ENCODE data around the gene DNMBP. TPM values are rescaled to one million over a fixed set of nuclear protein-coding genes. Genes with fewer than 3 reads are reported as not detected.
"Not testable (repeated sequence)": the region's sequence is repeated elsewhere in the genome, so short reads cannot be mapped to it uniquely, and the experiment has no call there.

Gene DNMBP
- total and polyA plus RNA-seq, 2 donors, result 10.0 to 11.9 TPM

DNA sequence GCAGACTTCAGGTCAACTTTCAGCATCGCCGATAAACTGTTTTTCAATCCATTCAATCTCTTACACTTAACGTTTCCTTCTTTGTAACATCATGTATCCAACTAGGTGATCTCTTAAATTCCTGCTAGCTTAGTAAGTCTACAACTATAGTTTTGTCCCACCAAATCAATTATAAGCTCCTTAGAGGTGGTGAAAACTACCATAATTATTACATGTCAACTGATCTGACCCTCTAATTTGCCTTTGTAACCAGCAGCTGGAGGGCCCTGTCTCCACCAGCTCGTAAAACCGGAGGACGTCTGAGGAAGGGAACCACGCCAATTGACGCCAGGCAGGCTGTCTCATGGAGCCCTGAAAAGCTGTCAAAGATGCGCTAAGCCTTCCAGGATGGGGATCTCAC, 113.9 kb downstream of the DNMBP start:
- Histone ChIP-seq H3K9me3 (ENCODE audit: control insufficient read depth in 2 of 2, insufficient read depth in 1 of 2, low read length in 1 of 2) (no peaks in the 10 kb centered on the region), H3K36me3 (ENCODE audit: control insufficient read depth in 2 of 2, insufficient read depth in 2 of 2, low read length in 1 of 2) (peaks cover 53 to 79% of the 10 kb centered on the region in 2 donors), H3K27me3 (ENCODE audit: control insufficient read depth in 2 of 2, insufficient read depth in 1 of 2, low read length in 1 of 2) (no peaks in the 10 kb centered on the region), H3K4me1 (ENCODE audit: control insufficient read depth in 2 of 2, insufficient read depth in 2 of 2, low read length in 2 of 2) (no peaks in the 10 kb centered on the region), H3K27ac (ENCODE audit: low read depth in 1 of 2, low read length in 1 of 2) (no peak overlapping the region), H3K4me3 (ENCODE audit: low read length in 2 of 2) (no peak overlapping the region)
- no peak for DNase-seq (ENCODE audit: low read depth in 6 of 9, low spot score in 9 of 9)
- WGBS, result 99% methylated on average over 9 of the region's 9 CpGs

DNA sequence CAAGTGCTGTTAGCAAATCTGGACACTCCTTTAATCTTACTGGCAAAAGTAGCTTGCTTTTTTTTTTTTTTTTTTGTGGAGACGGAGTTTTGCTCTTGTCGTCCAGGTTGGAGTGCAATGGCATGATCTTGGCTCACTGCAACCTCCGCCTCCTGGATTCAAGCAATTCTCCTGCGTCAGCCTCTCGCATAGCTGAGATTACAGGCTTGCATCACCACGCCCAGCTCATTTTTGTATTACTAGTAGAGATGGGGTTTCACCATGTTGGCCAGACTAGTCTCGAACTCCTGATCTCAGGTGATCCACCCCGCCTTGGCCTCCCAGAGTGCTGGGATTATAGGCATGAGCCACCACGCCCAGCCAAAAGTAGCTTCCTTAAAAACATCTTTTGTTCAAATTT, 114.7 kb downstream of the DNMBP start:
- not testable (repeated sequence) for H3K4me3 ChIP-seq (ENCODE audit: low read length in 2 of 2); H3K27me3 ChIP-seq (ENCODE audit: control insufficient read depth in 2 of 2, insufficient read depth in 1 of 2, low read length in 1 of 2); H3K4me1 ChIP-seq (ENCODE audit: control insufficient read depth in 2 of 2, insufficient read depth in 2 of 2, low read length in 2 of 2); H3K27ac ChIP-seq (ENCODE audit: low read depth in 1 of 2, low read length in 1 of 2); H3K9me3 ChIP-seq (ENCODE audit: control insufficient read depth in 2 of 2, insufficient read depth in 1 of 2, low read length in 1 of 2); DNase-seq (ENCODE audit: low read depth in 6 of 9, low spot score in 9 of 9)
- 97% methylated on average over 9 of the region's 9 CpGs for WGBS
- peaks cover 55 to 78% of the 10 kb centered on the region in 2 donors for H3K36me3 ChIP-seq (ENCODE audit: control insufficient read depth in 2 of 2, insufficient read depth in 2 of 2, low read length in 1 of 2)

DNA sequence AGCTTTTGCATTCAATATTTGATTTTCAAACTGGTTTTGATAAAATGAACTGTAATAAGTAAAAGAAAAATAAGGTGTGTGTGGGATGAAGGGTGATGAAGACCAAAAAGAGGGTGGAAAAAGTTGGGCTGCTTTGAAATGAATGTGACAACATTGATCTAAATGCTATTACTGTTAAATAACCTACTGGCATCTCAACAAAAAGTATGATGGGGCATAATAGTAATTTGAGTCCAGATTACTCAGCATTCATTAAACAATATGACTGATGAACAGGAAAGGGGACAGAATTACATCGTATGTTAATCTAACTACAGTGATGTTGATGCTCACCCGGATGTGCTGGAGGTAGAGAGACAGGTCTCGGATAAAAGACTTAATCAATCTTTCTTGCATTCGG, 115.1 kb downstream of the DNMBP start:
- no peak for DNase-seq (ENCODE audit: low read depth in 6 of 9, low spot score in 9 of 9)
- H3K36me3 ChIP-seq (ENCODE audit: control insufficient read depth in 2 of 2, insufficient read depth in 2 of 2, low read length in 1 of 2), result peaks cover 53 to 78% of the 10 kb centered on the region in 2 donors
- no peak overlapping the region for H3K27ac ChIP-seq (ENCODE audit: low read depth in 1 of 2, low read length in 1 of 2)
- H3K9me3 ChIP-seq (ENCODE audit: control insufficient read depth in 2 of 2, insufficient read depth in 1 of 2, low read length in 1 of 2), result no peaks in the 10 kb centered on the region
- no peaks in the 10 kb centered on the region for H3K4me1 ChIP-seq (ENCODE audit: control insufficient read depth in 2 of 2, insufficient read depth in 2 of 2, low read length in 2 of 2)
- WGBS, result 98% methylated on average over 4 of the region's 4 CpGs
- H3K4me3 ChIP-seq (ENCODE audit: low read length in 2 of 2), result no peak overlapping the region
- no peaks in the 10 kb centered on the region for H3K27me3 ChIP-seq (ENCODE audit: control insufficient read depth in 2 of 2, insufficient read depth in 1 of 2, low read length in 1 of 2)

DNA sequence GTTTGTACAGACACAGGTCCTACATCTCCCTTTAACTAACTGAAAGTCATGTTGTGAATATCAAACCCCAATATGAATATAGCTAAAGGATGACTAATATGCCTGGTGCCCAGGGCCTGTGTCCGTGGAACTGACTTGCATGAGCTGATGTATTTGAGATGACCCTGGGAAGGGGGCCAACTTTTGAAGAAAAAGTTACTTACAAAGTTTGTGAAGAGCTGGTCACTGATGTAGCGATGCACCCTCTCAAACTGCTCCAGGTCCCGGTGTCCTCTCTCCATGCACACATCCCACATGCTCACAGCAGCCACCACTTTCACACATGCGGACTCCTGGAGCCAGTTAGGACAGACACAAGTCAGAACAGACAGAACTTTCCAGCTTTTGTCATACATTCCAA, 121.1 kb downstream of the DNMBP start:
- WGBS, result 97% methylated on average over 4 of the region's 4 CpGs
- H3K27me3 ChIP-seq (ENCODE audit: control insufficient read depth in 2 of 2, insufficient read depth in 1 of 2, low read length in 1 of 2), result no peaks in the 10 kb centered on the region
- H3K27ac ChIP-seq (ENCODE audit: low read depth in 1 of 2, low read length in 1 of 2), result no peak overlapping the region

DNA sequence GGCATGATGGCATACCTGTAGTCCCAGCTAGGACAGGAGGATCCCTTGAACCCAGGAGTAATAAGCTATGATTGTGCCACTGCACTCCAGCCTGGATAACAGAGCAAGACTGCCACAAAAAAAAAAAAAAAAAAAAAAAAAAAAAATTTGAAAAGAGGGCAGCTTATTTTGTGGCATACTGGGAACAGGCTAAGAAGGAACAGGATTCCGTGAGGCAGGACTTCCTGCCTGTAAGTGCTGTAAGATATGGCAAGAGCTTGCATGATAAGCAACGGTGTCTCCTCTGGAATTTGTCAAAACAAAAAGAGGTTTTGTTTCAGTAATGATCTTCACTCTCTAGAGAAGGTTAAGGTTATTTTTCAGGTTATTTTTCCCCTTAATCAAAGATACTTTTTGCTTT, 126.2 kb downstream of the DNMBP start:
- Histone ChIP-seq H3K9me3 (ENCODE audit: control insufficient read depth in 2 of 2, insufficient read depth in 1 of 2, low read length in 1 of 2) (no peaks in the 10 kb centered on the region), H3K27me3 (ENCODE audit: control insufficient read depth in 2 of 2, insufficient read depth in 1 of 2, low read length in 1 of 2) (no peaks in the 10 kb centered on the region), H3K27ac (ENCODE audit: low read depth in 1 of 2, low read length in 1 of 2) (no peak overlapping the region), H3K4me1 (ENCODE audit: control insufficient read depth in 2 of 2, insufficient read depth in 2 of 2, low read length in 2 of 2) (peaks cover 0 to 2% of the 10 kb centered on the region in 2 donors), H3K4me3 (ENCODE audit: low read length in 2 of 2) (no peak overlapping the region), H3K36me3 (ENCODE audit: control insufficient read depth in 2 of 2, insufficient read depth in 2 of 2, low read length in 1 of 2) (peaks cover 77 to 95% of the 10 kb centered on the region in 2 donors)
- WGBS, result 97% methylated on average over 2 of the region's 2 CpGs
- DNase-seq (ENCODE audit: low read depth in 6 of 9, low spot score in 9 of 9), result no peak

More for the DNA sequence above, 121.1 kb downstream of the DNMBP start:
- H3K36me3 ChIP-seq (ENCODE audit: control insufficient read depth in 2 of 2, insufficient read depth in 2 of 2, low read length in 1 of 2), result peaks cover 45 to 77% of the 10 kb centered on the region in 2 donors
- H3K9me3 ChIP-seq (ENCODE audit: control insufficient read depth in 2 of 2, insufficient read depth in 1 of 2, low read length in 1 of 2), result no peaks in the 10 kb centered on the region
- no peak for DNase-seq (ENCODE audit: low read depth in 6 of 9, low spot score in 9 of 9)
- H3K4me1 ChIP-seq (ENCODE audit: control insufficient read depth in 2 of 2, insufficient read depth in 2 of 2, low read length in 2 of 2), result no peaks in the 10 kb centered on the region
- no peak overlapping the region for H3K4me3 ChIP-seq (ENCODE audit: low read length in 2 of 2)

DNA sequence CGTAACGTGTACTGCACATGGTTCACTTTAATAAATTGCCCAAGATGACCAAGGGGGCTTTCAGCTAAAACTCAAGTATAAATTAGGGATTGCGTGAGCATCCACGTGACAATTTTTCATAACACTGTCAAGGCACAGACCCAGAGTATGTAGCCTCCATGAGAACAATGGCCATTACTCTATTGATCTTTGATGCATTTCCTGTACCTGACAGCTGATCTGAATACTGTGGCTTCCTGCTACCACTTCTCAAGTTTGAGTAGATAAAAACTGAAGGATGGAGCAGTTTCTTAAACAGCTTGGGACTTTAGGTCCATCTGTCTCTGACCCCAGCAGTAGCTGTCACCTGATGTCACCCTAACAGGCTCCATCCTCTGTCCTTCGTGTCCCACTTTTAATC, 128.4 kb downstream of the DNMBP start:
- H3K36me3 ChIP-seq (ENCODE audit: control insufficient read depth in 2 of 2, insufficient read depth in 2 of 2, low read length in 1 of 2), result peaks cover 89 to 96% of the 10 kb centered on the region in 2 donors
- DNase-seq (ENCODE audit: low read depth in 6 of 9, low spot score in 9 of 9), result no peak
- no peaks in the 10 kb centered on the region for H3K9me3 ChIP-seq (ENCODE audit: control insufficient read depth in 2 of 2, insufficient read depth in 1 of 2, low read length in 1 of 2)
- 94% methylated on average over 5 of the region's 5 CpGs for WGBS
- H3K27ac ChIP-seq (ENCODE audit: low read depth in 1 of 2, low read length in 1 of 2), result no peak overlapping the region
- peaks cover 0 to 11% of the 10 kb centered on the region in 2 donors for H3K4me1 ChIP-seq (ENCODE audit: control insufficient read depth in 2 of 2, insufficient read depth in 2 of 2, low read length in 2 of 2)
- H3K27me3 ChIP-seq (ENCODE audit: control insufficient read depth in 2 of 2, insufficient read depth in 1 of 2, low read length in 1 of 2), result no peaks in the 10 kb centered on the region
- H3K4me3 ChIP-seq (ENCODE audit: low read length in 2 of 2), result no peak overlapping the region

DNA sequence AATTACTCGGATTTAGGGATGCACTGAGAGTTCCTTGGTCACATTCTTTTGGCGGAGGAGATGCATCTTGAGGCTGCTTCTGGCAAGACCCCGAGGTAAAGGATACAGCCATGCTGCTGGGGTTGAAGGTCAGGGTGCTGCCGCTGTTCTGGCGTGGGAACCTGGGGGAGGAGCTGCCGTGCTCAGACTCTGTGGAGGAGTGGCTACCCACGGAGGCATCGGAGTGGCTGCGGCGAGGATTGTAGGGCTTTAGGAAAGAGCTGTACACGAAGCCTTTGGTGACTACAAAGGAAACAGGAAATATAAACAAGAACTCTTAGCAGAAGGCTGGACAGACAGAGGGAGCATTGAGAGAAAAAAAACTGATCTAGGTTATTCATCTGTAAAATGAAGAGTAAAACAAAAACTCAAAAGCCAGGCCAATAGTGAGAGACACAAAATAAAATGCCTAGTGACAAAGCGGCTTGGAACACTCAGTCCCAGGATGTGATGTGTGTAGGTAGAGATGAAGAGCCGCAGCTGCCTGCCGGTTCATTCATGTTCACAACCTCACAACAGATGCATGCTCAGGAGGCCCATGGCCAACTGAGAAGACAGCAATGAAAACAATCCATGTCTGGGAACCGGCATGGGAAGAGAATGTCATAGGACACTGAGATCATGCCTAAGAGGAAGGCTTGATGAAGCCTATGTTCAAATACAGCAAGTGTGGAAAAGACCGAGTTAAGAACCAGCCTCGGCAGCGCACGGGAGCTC, 129.5 kb downstream of the DNMBP start:
- no peaks in the 10 kb centered on the region for H3K27me3 ChIP-seq (ENCODE audit: control insufficient read depth in 2 of 2, insufficient read depth in 1 of 2, low read length in 1 of 2)
- H3K36me3 ChIP-seq (ENCODE audit: control insufficient read depth in 2 of 2, insufficient read depth in 2 of 2, low read length in 1 of 2), result peaks cover 85 to 96% of the 10 kb centered on the region in 2 donors
- peaks cover 0 to 11% of the 10 kb centered on the region in 2 donors for H3K4me1 ChIP-seq (ENCODE audit: control insufficient read depth in 2 of 2, insufficient read depth in 2 of 2, low read length in 2 of 2)
- H3K4me3 ChIP-seq (ENCODE audit: low read length in 2 of 2), result no peak overlapping the region
- WGBS, result 96% methylated on average over 19 of the region's 19 CpGs
- DNase-seq (ENCODE audit: low read depth in 6 of 9, low spot score in 9 of 9), result no peak
- H3K27ac ChIP-seq (ENCODE audit: low read depth in 1 of 2, low read length in 1 of 2), result no peak overlapping the region
- no peaks in the 10 kb centered on the region for H3K9me3 ChIP-seq (ENCODE audit: control insufficient read depth in 2 of 2, insufficient read depth in 1 of 2, low read length in 1 of 2)

DNA sequence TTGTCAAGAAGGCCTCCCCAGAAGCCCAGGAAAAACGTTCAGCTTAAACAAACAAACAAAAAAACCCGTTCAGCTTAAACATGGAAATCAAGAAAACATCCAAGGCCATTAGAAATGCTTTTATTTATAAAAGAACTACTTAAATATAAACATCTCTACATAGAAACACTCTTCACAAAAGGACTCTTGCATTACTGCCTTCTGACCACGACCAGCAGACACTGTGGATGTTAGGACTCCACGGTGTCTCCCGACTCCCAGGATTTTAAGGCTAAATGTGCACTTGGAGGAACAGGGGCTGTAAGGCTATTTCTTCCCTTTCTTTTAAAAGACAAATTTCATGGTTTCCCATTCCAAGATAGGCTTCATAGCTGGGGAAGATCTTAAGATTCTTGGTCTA, 134.3 kb downstream of the DNMBP start:
- H3K36me3 ChIP-seq (ENCODE audit: control insufficient read depth in 2 of 2, insufficient read depth in 2 of 2, low read length in 1 of 2), result peaks cover 59 to 61% of the 10 kb centered on the region in 2 donors
- no peak for DNase-seq (ENCODE audit: low read depth in 6 of 9, low spot score in 9 of 9)
- H3K9me3 ChIP-seq (ENCODE audit: control insufficient read depth in 2 of 2, insufficient read depth in 1 of 2, low read length in 1 of 2), result no peaks in the 10 kb centered on the region
- peaks cover 0 to 8% of the 10 kb centered on the region in 2 donors for H3K27me3 ChIP-seq (ENCODE audit: control insufficient read depth in 2 of 2, insufficient read depth in 1 of 2, low read length in 1 of 2)
- WGBS, result 97% methylated on average over 5 of the region's 5 CpGs
- no peak overlapping the region for H3K4me3 ChIP-seq (ENCODE audit: low read length in 2 of 2)
- H3K27ac ChIP-seq (ENCODE audit: low read depth in 1 of 2, low read length in 1 of 2), result no peak overlapping the region
- H3K4me1 ChIP-seq (ENCODE audit: control insufficient read depth in 2 of 2, insufficient read depth in 2 of 2, low read length in 2 of 2), result peaks cover 2 to 15% of the 10 kb centered on the region in 2 donors

DNA sequence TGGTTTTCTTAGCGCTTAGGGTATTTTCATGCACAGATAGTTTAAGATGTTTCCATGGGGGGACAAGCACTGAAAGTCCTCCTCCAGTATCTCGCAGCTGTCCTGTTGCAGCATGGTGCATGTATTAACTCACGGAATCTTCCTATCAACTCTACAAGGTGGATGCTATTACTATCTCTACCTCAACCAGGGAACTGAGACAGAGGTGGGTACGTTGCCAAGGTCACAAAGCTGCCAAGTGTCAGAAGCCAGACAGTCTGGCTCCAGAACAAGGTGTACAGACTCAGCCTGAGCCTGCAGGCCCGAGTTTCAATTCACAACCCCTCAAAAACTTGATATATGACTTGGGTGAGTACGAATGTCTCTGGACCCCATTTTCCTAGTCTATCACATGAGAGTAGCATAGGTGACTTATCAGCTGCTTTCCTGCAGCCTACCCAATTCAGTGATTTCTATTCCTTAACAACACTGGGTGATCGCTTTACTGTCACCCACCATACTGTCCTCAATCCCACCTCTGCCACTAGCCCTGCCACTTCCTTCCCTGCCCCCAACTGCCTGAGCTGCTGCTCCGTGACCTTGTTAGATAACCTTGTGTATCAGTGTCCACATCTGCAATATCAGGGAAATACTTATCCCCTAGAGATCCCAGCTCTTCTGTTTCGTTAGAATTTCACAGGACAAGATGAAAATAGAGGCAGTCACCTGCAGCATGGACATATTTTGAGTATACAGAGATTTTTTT, 135.2 kb downstream of the DNMBP start:
- Histone ChIP-seq H3K36me3 (ENCODE audit: control insufficient read depth in 2 of 2, insufficient read depth in 2 of 2, low read length in 1 of 2) (peaks cover 50 to 52% of the 10 kb centered on the region in 2 donors), H3K27me3 (ENCODE audit: control insufficient read depth in 2 of 2, insufficient read depth in 1 of 2, low read length in 1 of 2) (peaks cover 2 to 8% of the 10 kb centered on the region in 2 donors), H3K4me3 (ENCODE audit: low read length in 2 of 2) (no peak overlapping the region), H3K27ac (ENCODE audit: low read depth in 1 of 2, low read length in 1 of 2) (no peak overlapping the region), H3K4me1 (ENCODE audit: control insufficient read depth in 2 of 2, insufficient read depth in 2 of 2, low read length in 2 of 2) (peaks cover 7 to 22% of the 10 kb centered on the region in 2 donors), H3K9me3 (ENCODE audit: control insufficient read depth in 2 of 2, insufficient read depth in 1 of 2, low read length in 1 of 2) (no peaks in the 10 kb centered on the region)
- DNase-seq (ENCODE audit: low read depth in 6 of 9, low spot score in 9 of 9), result no peak
- 93% methylated on average over 9 of the region's 9 CpGs for WGBS
